ENCODE data around the gene IL17RB. TPM values are rescaled to one million over a fixed set of nuclear protein-coding genes. Genes with fewer than 3 reads are reported as not detected.

The IL17RB gene
- total RNA-seq, 4 donors from 2014 or later: 1.5 to 1.7 TPM; not detected in 2

GRCh38 chr3:53845103-53845880 is 1.1 kb upstream of the IL17RB start:
- ATAC-seq (ENCODE audit: low FRiP score): peak; percentile 45
- TF ChIP-seq CTCF (IDR thresholded peaks at IDR 0.05): no peak
- DNase-seq (ENCODE audit: low spot score): no peak

DNA sequence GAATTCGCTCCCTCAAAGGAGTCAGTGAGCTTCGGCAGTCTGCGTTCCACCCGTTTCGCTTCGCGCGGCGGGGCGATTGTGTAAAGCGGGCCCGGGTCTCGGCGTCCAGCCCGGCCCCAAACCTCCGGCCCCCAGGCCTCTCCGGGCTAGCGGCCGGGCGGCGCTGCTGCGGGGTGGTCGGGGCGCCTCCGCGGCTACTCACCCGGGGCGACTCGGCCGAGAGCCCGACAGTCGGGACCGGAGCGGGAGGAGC is 561 bp upstream of the IL17RB start:
- DNase-seq (ENCODE audit: low spot score) (no peak), ATAC-seq (ENCODE audit: low FRiP score) (peak; percentile 34)
- TF ChIP-seq CTCF (IDR thresholded peaks at IDR 0.05): no peak

GRCh38 chr3:53846851-53847155 is 435 bp downstream of the IL17RB start:
- TF ChIP-seq CTCF (IDR thresholded peaks at IDR 0.05): no peak
- no peak for ATAC-seq (ENCODE audit: low FRiP score)
- no peak for DNase-seq (ENCODE audit: low spot score)

- DNase-seq (ENCODE audit: low spot score) (no peak), ATAC-seq (ENCODE audit: low FRiP score) (no peak)
- no peak for TF ChIP-seq CTCF (IDR thresholded peaks at IDR 0.05)
Observed at GRCh38 chr3:53849916-53850315, 3.5 kb downstream of the IL17RB start.

DNA sequence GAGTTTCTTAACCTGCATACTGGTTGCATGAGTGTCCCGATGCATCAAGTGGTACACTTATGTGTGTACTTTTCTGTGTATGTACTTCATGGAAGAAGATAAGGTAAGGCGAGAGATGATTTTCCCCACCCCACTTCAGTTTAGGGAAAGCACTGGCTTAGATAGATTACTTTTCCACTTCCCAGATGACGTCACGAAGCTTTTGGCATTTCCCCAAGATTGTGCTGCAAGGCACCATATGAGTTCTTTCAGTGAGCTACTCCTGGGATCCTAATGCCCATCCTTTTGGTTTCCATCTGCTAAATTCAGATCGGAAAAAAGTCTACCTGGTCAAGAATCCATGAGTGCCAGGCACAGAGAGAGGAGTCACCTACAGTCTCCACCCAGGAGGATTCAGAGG is 4.5 kb downstream of the IL17RB start:
- TF ChIP-seq CTCF (IDR thresholded peaks at IDR 0.05): no peak
- no peak for ATAC-seq (ENCODE audit: low FRiP score)
- no peak for DNase-seq (ENCODE audit: low spot score)

- no peak for DNase-seq (ENCODE audit: low spot score)
- ATAC-seq (ENCODE audit: low FRiP score): no peak
- no peak for TF ChIP-seq CTCF (IDR thresholded peaks at IDR 0.05)
Observed at GRCh38 chr3:53856964-53857363, 10.6 kb downstream of the IL17RB start.

DNA sequence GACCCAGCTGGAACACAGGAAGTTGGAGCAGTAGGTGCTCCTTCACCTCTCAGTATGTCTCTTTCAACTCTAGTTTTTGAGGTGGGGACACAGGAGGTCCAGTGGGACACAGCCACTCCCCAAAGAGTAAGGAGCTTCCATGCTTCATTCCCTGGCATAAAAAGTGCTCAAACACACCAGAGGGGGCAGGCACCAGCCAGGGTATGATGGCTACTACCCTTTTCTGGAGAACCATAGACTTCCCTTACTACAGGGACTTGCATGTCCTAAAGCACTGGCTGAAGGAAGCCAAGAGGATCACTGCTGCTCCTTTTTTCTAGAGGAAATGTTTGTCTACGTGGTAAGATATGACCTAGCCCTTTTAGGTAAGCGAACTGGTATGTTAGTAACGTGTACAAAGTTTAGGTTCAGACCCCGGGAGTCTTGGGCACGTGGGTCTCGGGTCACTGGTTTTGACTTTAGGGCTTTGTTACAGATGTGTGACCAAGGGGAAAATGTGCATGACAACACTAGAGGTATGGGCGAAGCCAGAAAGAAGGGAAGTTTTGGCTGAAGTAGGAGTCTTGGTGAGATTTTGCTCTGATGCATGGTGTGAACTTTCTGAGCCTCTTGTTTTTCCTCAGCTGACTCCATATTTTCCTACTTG is 11.9 kb downstream of the IL17RB start:
- no peak for TF ChIP-seq CTCF (IDR thresholded peaks at IDR 0.05)
- DNase-seq (ENCODE audit: low spot score): no peak
- ATAC-seq (ENCODE audit: low FRiP score): no peak
